Islet of Langerhans (tissue), 1 donor: ENCODE results near the gene WAPL.
"Not testable (repeated sequence)": the region's sequence is repeated elsewhere in the genome, so short reads cannot be mapped to it uniquely, and the experiment has no call there.

Experiments
- FAIRE-seq: peaks from one replicate; lab custom pipeline; 2011; peaks lifted over from hg19 to GRCh38; lab: Jason Lieb, UNC

WAPL gene

DNA sequence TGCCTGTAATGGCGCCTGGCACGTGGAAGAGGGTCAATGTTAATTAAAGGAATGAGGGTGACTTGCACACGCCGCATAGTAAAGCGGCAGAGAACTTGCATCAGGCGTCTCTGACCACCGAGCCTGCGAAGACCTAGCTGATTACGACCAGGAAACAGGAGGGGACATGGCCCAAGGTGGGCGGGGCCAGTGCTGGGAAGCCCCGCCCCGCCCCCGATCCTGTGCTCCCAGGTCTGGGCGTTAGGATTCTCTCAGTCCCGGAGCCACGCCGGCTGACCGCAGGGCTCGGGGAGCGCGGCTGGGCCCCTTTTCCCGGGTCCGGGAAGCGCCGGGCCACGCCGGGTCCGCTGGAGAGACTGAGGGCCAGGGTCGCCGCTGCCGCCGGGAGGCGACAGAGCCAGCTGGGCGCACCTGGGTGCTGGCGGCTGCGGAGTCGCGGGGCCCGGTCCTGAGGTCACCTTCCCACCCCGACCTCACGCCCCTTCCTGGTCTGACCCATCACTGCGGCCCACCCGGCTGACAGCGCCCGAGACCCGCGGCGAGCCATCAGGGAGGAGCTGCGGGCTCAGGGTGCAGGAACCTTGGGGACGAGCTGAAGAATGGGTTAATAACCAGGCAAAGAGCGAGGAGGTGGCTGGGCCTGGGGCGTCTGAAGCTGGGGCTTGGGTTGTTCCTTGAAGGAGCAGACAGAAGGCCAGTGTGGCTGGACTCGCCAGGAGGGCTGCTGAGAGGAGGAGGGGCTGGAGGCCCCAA is 132.0 kb downstream of the WAPL start:
- FAIRE-seq: no peak

DNA sequence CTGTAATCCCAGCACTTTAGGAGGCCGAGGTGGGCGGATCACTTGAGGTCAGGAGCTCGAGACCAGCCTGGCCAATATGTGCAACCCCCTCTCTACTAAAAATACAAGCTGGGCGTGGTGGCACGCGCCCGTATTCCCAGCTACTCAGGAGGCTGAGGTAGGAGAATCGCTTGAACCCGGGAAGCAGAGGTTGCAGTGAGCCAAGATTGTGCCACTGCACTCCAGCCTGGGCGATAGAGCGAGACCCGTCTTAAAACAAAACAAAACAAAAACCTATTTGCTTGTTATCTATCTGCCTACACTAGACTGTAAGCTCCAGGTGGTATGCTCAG is 132.5 kb downstream of the WAPL start:
- FAIRE-seq: not testable (repeated sequence)

DNA sequence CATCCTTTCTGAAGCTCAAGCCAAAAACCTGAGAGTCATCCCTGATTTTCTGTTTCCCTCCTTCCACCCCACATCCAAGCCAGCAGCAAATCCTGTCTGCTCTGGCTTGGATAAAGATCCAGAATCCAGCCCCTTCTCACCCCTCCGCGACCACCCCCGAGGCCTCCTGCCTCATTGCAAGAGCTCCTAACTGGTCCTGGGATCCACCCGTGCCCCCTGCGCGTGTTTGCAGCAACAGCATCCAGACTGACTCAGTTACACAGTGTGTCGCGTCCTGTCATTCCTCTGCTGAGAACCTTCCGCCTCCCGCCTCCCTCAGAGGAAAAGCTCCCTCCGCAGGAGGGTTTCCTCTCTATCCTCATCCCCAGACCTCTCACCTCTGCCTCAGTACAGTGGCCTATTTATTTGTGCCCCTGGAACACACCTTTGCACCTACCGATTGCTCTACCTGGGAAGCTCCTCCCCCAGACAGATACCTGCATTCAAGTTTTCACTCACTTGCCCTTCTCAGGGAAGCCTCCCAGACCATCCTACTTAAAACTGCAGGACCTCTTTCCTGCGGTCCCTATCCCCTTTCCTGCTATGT is 133.4 kb downstream of the WAPL start:
- no peak for FAIRE-seq

DNA sequence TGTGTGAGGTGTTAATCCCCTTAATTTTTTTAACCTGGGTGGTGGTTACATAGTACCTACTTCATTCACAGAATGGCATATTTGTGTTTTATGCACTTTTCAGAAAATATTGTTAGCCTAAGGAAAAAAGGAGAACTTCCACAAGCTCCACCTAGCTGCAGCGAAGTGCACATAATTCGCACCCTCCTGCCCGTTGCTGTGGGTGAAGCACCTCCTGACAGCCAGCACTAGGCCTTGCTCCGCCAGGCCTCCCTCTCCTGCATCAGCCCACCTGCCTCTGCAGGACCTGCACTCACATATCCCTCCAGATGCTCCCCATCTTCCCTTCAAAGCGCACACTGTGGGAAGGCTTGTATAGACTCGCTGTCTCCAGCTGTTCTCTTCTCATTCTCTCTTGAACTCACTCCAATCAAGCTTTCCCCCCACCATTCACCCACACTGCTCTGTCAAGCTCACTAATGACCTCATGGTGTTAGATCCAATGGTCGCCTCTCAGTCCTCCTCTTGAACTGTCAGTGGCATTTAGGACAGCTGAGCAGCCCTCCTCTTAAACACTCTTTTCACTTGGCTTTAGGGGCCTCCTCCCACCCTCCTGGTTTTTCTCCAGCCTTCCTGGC is 134.3 kb downstream of the WAPL start:
- FAIRE-seq: no peak

DNA sequence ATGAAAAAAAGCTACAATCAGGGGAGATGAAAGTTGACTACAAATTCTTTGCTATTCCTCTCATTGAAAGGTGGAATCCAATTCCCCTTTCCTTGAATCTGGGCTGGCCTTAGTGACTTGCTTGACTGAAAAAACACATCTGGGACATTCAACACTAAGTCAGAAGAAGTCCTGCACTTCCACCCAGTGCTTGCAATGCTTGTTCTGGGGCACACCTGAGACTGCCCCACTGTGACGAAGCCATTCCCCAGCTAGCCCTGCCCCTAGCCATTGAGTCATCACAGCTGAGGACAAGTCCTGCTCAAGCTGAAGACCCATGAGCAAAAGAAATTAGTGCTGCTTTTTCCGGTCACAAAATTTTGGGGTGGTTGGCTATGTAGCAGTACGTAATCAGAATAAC is 135.8 kb downstream of the WAPL start:
- FAIRE-seq: no peak
